ENCODE measurements around the gene ANKRD12.
"Not testable (repeated sequence)": the region's sequence is repeated elsewhere in the genome, so short reads cannot be mapped to it uniquely, and the experiment has no call there.

ANKRD12 gene

GRCh38 chr18:9092665-9093064, 43.9 kb upstream of the ANKRD12 start:
- Mint-ChIP-seq H3K36me3 (ENCODE audit: low read depth) (no peaks in the 10 kb centered on the region), H3K27ac (no peak overlapping the region), H3K9me3 (no peaks in the 10 kb centered on the region), H3K4me3 (no peak overlapping the region), H3K4me1 (peaks cover 6% of the 10 kb centered on the region), H3K27me3 (ENCODE audit: low read depth) (peaks cover 4% of the 10 kb centered on the region)
- TF ChIP-seq CTCF (IDR thresholded peaks at IDR 0.05; ENCODE audit: unreplicated experiment in 3 of 3), result no peak

DNA sequence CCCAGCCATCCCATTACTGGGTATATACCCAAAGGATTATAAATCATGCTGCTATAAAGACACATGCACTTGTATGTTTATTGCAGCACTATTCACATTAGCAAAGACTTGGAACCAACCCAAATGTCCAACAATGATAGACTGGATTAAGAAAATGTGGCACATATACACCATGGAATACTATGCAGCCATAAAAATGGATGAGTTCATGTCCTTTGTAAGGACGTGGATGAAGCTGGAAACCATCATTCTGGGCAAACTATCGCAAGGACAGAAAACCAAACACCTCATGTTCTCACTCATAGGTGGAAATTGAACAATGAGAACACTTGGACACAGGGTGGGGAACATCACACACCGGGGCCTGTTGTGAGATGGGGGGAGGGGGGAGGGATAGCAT, 43.5 kb upstream of the ANKRD12 start:
- not testable (repeated sequence) for H3K27ac Mint-ChIP-seq; H3K9me3 Mint-ChIP-seq; H3K36me3 Mint-ChIP-seq (ENCODE audit: low read depth); H3K27me3 Mint-ChIP-seq (ENCODE audit: low read depth); H3K4me1 Mint-ChIP-seq; H3K4me3 Mint-ChIP-seq

DNA sequence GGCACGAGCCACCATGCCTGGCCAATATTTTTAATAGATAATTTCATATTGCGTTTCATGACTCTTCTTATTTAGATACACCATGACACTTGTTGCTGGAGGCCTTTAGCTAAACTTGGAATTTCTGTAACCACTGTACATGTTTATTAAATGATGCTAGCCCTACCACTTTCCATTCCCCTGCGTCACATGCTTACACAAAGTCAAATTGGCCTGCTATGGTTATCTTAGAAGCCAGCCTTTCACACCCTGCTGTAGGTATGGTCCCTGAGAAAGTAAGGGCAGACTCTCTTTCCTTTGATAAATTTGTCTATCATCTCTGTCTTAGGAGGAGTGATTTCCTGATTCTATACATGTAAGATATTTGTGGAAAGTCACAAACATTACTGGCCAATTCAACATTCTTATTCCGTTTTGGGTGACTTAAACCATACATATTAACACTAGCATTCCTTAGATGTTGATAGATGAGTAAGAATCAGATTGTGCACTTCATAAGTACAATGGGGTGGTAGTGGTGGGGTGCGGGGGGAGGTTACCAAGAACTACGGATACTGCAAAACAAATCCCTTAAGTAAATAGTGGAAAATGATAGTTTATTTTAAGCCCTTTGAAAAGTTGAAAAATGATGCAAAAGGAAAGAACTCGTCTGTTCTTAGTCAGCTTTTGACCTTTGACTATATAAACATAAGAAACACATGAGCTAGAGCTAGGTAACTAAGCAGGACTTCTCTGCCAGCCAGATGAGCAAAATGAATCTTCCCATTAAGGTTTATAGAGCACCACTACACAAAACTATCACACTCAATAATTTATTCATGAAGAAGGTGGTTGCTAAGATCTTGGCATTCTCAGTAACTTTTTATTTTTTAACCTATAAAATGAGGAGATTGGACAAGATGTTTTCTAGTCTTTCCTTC, 42.0 kb upstream of the ANKRD12 start:
- no peaks in the 10 kb centered on the region for H3K27me3 Mint-ChIP-seq (ENCODE audit: low read depth)
- peaks cover 6% of the 10 kb centered on the region for H3K4me1 Mint-ChIP-seq
- TF ChIP-seq CTCF (IDR thresholded peaks at IDR 0.05; ENCODE audit: unreplicated experiment in 3 of 3), result no peak

GRCh38 chr18:9095297-9096006, 41.1 kb upstream of the ANKRD12 start:
- TF ChIP-seq CTCF (IDR thresholded peaks at IDR 0.05; ENCODE audit: unreplicated experiment in 3 of 3), result no peak
- Mint-ChIP-seq H3K27me3 (ENCODE audit: low read depth) (no peaks in the 10 kb centered on the region), H3K36me3 (ENCODE audit: low read depth) (no peaks in the 10 kb centered on the region), H3K9me3 (no peaks in the 10 kb centered on the region), H3K27ac (no peak overlapping the region), H3K4me1 (peaks cover 6% of the 10 kb centered on the region), H3K4me3 (no peak overlapping the region)

More for the DNA sequence above, 42.0 kb upstream of the ANKRD12 start:
- H3K4me3 Mint-ChIP-seq, result no peak overlapping the region
- H3K9me3 Mint-ChIP-seq, result no peaks in the 10 kb centered on the region
- H3K27ac Mint-ChIP-seq, result peak overlapping the region in 1 of 3 experiments; percentile 43
- no peaks in the 10 kb centered on the region for H3K36me3 Mint-ChIP-seq (ENCODE audit: low read depth)

GRCh38 chr18:9096007-9096371, 40.6 kb upstream of the ANKRD12 start:
- no peaks in the 10 kb centered on the region for H3K36me3 Mint-ChIP-seq (ENCODE audit: low read depth)
- H3K9me3 Mint-ChIP-seq, result no peaks in the 10 kb centered on the region
- no peaks in the 10 kb centered on the region for H3K27me3 Mint-ChIP-seq (ENCODE audit: low read depth)
- no peak overlapping the region for H3K4me3 Mint-ChIP-seq
- no peak overlapping the region for H3K27ac Mint-ChIP-seq
- H3K4me1 Mint-ChIP-seq, result peaks cover 10% of the 10 kb centered on the region
- TF ChIP-seq CTCF (IDR thresholded peaks at IDR 0.05; ENCODE audit: unreplicated experiment in 3 of 3), result no peak

DNA sequence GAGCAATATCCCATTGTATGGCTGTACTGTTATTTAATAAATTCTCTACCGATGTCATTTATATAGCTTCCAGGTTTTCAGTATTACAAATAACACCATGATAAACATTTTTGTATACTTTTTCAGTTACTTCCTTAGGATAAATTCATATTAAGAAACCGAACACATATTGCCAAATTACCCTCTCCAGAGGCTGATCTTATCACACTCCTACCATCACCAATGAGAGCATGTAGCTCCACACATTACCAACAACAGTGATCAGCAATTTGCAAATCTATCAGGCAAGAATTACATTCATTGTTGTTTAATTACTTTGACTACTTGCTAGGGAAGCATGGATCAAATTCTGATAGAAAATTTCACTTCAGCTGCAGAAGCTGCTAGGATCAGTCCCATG, 39.9 kb upstream of the ANKRD12 start:
- TF ChIP-seq CTCF (IDR thresholded peaks at IDR 0.05; ENCODE audit: unreplicated experiment in 3 of 3), result no peak
- H3K27me3 Mint-ChIP-seq (ENCODE audit: low read depth), result no peaks in the 10 kb centered on the region
- no peaks in the 10 kb centered on the region for H3K9me3 Mint-ChIP-seq
- H3K36me3 Mint-ChIP-seq (ENCODE audit: low read depth), result no peaks in the 10 kb centered on the region
- no peak overlapping the region for H3K27ac Mint-ChIP-seq
- peaks cover 13% of the 10 kb centered on the region for H3K4me1 Mint-ChIP-seq
- H3K4me3 Mint-ChIP-seq, result no peak overlapping the region
